Stimulated activated CD8-positive, alpha-beta memory T cell treated with anti-CD3 and anti-CD28 coated beads, Interleukin-2, amount 100 ng/mL, for 1 hour (primary cell): Measurements from ENCODE around the gene NPTXR.
A peak's percentile ranks its signal among the peaks of the same experiment; 100 is the strongest.

Experiments used
- DNase-seq, 2 donors: peaks; one replicate each; pipeline ENCODE4 v3.0.0-alpha.2; 2020; ENCODE audit warnings: low read depth in 2 of 2

Gene NPTXR

DNA sequence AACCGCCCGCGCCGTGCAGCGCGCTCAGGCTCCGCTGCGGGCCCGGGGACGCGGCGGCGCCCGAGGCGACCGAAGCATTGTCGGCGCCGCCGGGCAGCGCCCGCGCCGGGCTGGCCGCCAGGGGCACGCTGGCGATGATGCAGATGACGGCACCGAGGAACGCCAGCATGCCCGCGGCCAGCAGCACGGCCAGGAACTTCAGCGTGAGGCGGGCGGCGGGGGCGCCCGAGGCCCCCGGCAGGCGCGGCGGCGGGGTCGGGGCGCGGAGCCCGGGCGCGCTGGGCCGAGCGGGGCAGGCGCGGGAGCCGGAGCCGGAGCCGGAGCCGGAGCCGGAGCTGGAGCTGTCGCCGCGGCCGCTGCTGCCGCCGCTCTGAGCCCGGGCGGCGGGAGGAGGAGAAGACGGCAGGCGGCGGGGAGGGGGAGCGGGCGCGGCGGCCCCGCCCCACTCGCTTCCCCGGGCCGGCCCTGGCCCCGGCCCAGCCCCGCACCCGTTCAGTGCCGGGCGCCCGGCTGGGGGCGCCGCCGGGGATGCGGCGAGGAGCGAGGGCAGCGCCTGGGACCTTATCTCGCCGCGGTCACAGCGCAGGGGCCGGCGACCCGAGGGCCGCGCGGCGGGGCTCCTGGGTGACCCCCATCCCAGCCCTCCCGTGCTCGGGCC is at the start of gene NPTXR:
Gene NPTXR (minus strand): TSS at position 372 of the 658 bp plus-strand sequence.
- no peak for DNase-seq

DNA sequence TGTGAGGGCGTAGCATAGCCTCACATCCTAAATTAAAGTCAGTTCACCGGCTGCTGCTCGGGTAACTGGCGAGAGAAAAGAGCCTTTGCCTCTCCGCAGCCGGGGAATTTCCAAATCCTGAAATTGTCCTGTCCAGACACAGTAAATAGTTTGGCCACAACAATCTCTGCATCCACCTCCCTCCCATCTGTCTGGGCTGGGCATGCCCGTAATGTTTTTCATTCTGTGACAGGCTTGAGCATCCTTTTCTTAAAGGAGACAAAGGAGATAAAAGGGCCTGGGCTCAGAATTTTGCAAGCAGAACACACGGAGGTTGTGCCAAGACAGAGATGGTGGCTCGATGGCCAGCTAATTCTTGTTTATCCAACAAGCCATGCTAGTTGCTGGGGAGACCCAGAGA is 47.4 kb upstream of the NPTXR start:
- no peak for DNase-seq

DNA sequence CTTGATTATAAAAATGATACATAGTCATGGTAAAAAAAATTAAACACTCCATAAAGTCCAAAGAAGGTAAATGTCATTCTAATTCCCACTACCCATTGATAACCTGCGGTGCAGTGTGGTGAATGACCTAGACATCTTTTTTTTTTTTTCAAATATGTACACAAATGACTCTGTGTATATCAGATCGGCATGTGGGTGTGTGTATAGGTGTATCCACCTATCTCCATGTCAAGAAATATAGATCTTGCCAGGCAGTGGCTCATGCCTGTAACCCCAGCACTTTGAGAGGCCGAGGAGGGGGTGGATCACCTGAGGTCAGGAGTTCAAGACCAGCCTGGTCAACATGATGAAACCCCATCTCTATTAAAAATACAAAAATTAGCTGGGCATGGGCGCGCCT is 46.5 kb upstream of the NPTXR start:
- no peak for DNase-seq

- DNase-seq = no peak
Measured at GRCh38 chr22:38886333-38886732, 42.5 kb upstream of the NPTXR start.

GRCh38 chr22:38882972-38883622 is 39.3 kb upstream of the NPTXR start:
- DNase-seq = no peak

- DNase-seq = no peak
Measured at GRCh38 chr22:38881997-38882879, 38.4 kb upstream of the NPTXR start.

DNA sequence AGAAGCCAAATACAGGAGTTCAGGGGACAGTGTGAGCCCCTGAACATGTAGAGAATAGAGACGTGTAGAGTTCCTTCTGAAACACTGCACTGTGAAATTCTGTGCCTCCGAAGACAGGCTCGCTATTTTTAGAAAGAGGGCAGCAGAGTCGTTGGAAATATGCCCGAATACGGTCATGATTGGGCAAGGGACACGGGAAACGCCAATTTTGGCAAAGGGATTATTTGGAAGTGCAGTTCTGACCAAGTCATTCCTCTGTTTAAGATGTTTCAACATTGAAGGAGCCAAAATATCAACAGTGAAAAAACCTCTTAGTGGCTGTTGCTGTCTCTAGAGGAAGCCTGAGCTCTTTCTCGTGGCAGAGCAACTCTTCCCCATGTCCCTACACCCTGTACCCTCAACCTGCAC is 37.6 kb upstream of the NPTXR start:
- DNase-seq = no peak

- DNase-seq = no peak
Measured at GRCh38 chr22:38879961-38880360, 36.1 kb upstream of the NPTXR start.

- no peak for DNase-seq
Measured at GRCh38 chr22:38879108-38879729, 35.4 kb upstream of the NPTXR start.

DNA sequence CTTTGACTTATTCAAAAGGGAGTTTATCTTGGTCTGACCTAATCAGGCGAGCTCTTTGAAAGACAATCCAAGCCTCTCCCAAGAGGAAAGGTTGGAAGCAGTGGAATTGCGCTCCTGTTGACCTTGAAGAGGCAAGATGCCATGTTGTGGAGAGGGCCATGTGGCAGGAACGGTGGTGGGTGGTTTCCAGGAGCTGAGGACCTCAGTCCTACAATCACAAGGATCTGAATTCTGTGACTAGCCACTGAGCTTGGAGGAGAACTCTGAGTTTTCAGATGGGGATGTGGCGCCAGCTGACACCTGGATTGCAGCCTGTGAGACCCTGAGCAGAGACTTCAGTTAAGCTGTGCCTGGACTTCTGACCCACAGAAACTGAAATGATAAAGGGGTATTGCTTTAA is 34.2 kb upstream of the NPTXR start:
- DNase-seq = no peak

DNA sequence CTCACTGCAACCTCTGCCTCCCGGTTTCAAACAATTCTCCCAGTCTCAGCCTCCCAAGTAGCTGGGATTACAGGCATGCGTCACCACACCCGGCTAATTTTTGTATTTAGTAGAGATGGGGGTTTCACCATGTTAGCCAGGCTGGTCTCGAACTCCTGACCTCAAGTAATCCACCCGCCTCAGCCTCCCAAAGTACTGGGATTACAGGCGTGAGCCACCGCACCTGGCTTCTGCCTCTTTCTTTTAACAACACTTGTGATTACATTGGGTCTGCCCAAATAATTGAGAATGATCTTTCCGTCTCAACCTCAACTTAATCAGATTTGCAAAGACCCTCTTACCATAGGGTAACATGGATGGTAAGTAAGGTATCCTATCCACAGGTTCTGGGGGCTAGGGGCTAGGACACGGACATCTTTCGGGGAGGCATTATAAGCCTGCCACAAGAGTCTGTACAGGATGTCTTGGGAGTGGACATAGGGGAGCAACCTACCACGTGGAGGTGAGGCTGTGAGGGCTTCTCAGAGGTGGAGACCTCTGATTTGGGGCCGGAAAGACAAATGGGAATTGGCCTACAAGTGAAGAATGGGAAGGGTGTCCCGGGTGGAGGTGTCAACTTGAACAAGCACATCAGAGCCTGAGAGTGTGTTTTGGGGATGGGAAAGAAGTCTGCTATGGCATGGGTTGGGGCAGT is 30.8 kb upstream of the NPTXR start:
- no peak for DNase-seq

- DNase-seq = peak; percentile 33 to 48
Measured at GRCh38 chr22:38873469-38874411, 29.9 kb upstream of the NPTXR start.

DNA sequence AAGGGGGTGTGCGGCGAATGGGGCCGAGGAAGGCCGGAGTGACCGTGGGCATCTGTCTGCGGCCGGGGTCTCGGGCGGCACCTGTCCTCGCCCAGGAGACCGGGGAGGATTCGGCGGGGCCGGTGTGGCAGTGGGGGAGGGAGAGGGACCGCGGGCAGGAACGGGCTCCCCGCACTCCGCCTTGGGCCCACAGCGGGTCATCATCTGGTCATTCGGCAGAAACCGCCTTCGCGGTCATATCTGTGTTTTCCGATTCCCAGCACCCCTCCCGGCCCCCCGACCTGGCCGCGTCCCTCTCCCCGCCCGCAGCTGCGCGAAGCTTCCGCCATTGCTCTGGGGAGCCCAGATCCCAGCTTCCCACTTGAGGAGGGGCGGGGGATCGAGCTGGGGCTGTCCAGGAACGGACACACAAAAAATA is 29.0 kb upstream of the NPTXR start:
- no peak for DNase-seq

DNA sequence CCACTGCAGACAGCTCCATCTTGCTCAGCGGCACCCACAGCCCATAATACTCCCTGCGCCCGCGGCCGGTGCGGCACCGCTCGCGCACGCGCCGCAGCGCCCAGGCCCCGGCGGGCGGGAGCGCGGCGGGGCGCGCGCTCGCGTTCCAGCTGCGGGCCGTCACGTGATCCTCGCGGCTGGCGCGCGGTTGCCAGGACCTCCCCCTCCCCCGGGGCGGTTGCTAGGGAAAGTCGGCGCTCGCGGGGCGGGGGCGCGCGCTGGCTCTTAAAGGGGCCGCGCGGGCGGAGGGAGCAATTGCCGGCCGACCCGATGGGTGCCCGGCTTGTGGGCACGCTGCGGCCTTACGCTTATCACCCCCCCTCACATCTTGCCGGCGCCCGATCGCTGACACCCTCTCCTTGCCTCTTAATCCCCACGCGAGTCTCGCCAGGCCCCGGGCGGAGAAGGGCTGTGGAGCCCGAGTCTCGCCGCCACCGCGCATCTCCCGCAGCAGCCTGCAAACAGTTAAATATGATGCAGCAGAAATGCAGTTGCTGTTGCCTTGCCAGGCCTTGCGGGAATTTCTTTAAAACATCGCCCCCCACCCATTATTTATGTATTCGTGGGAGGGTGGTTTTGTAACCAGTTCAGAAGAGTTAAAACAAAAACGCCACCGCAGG is 28.5 kb upstream of the NPTXR start, which contains the start of gene CBX6:
Gene CBX6 (minus strand): TSS at position 45 of the 659 bp plus-strand sequence. CDS start 26 bp downstream, at position 19.
- DNase-seq = peak; percentile 93

GRCh38 chr22:38871360-38872171 is 27.7 kb upstream of the NPTXR start:
- peak in 1 of 2 donors; percentile 9 for DNase-seq

- DNase-seq = no peak
Measured at GRCh38 chr22:38870791-38871359, 27.0 kb upstream of the NPTXR start.

- peak; percentile 75 to 78 for DNase-seq
Measured at GRCh38 chr22:38870312-38870741, 26.5 kb upstream of the NPTXR start.

GRCh38 chr22:38869663-38870062 is 25.8 kb upstream of the NPTXR start:
- no peak for DNase-seq
